K562 (cell line): ENCODE measurements around the gene VPS13D. TPM values are rescaled to one million over a fixed set of nuclear protein-coding genes. Genes with fewer than 3 reads are reported as not detected.

Experiments
- CLOCK ChIP-seq: fragments of 250-450 bp; sonication (Bioruptor Pico); IDR thresholded peaks from 2 replicates; pipeline ENCODE4 v1.4.0; 2020; ENCODE audit warnings: mild to moderate bottlenecking, moderate library complexity, borderline replicate concordance
- HDAC6 ChIP-seq: IDR thresholded peaks from 2 replicates; pipeline ENCODE4 v1.6.1; 2012; ENCODE audit warnings: low read depth, mild to moderate bottlenecking, control low read depth, inconsistent platforms, low read length, moderate library complexity
- IFI16 ChIP-seq: fragments of 250-450 bp; sonication (Bioruptor Pico); IDR thresholded peaks from 2 replicates; pipeline ENCODE4 v2.1.2; 2022; ENCODE audit warnings: mild to moderate bottlenecking, inconsistent platforms
- NR1H2 ChIP-seq: sonication (generic); formaldehyde crosslinking; IDR thresholded peaks from 2 replicates; pipeline ENCODE4 v1.4.0; 2020; ENCODE audit warnings: mild to moderate bottlenecking, missing genetic modification reagents
- PREB ChIP-seq: sonication (generic); formaldehyde crosslinking; IDR thresholded peaks from 2 replicates; pipeline ENCODE4 v1.8.1; 2023; ENCODE audit warnings: mild to moderate bottlenecking, missing genetic modification reagents
- RBM34 ChIP-seq: fragments of 200-400 bp; formaldehyde crosslinking; IDR thresholded peaks from 2 replicates; pipeline ENCODE4 v1.6.1; 2018; ENCODE audit warnings: low read length, borderline replicate concordance; ENCODE audit not compliant: insufficient read depth
- SMARCA4 ChIP-seq: fragments of 450-650 bp; IDR thresholded peaks from 2 replicates; pipeline ENCODE4 v1.6.1; 2016
- TARDBP ChIP-seq: fragments of 450-650 bp; IDR thresholded peaks from 2 replicates; pipeline ENCODE4 v1.6.1; 2016
- ZC3H11A ChIP-seq: IDR thresholded peaks from 2 replicates; pipeline ENCODE4 v1.6.1; 2012; ENCODE audit warnings: low read depth, low read length, improper control_type of control experiment
- ZNF184 ChIP-seq: sonication (generic); formaldehyde crosslinking; IDR thresholded peaks from 2 replicates; pipeline ENCODE4 v1.5.0; 2020; ENCODE audit warnings: missing genetic modification reagents
- ZNF780A ChIP-seq: fragments of 250-450 bp; sonication (Bioruptor Pico); IDR thresholded peaks from 2 replicates; pipeline ENCODE4 v1.5.0; 2021; ENCODE audit warnings: mild to moderate bottlenecking
- polyA plus RNA-seq, 8 experiments: library from polyadenylated mRNA; depleted of rRNA in 4 of 8; stranded (reverse) in 5 of 8; unstranded in 3 of 8; fragments of >200 nt; fragmentation: Nextera tagmentation in 2 of 8; fragmentation: Illumina TruSeq in 1 of 8; extraction: Ambion mirVana in 2 of 8; extraction: Trizol in 1 of 8; gene quantifications; 2 replicates each; pipeline versions ENCODE4 v1.2.1 to v1.2.3, GENCODE V29; 2011 to 2014; ENCODE audit warnings: inconsistent platforms in 1 of 8, missing spikeins in 1 of 8
- total RNA-seq, 7 experiments: library from RNA; depleted of rRNA in 6 of 7; stranded (reverse); fragments of >200 nt in 6 of 7; fragmentation: Illumina TruSeq in 2 of 7; extraction: Trizol in 2 of 7; gene quantifications; 2 replicates each; pipeline versions ENCODE4 v1.2.1 to v1.2.3, GENCODE V29; 2011 to 2021; ENCODE audit warnings: low replicate concordance in 1 of 7
- TF ChIP-seq, protein P1 (sequence below): fragments of 250-450 bp; sonication (Bioruptor Pico); IDR thresholded peaks from 2 replicates; pipeline ENCODE4 v1.8.0; 2021; ENCODE audit warnings: borderline replicate concordance, mild to moderate bottlenecking, moderate library complexity; ENCODE audit not compliant: poor library complexity, severe bottlenecking
- TF ChIP-seq, protein P2 (sequence below): sonication (generic); formaldehyde crosslinking; IDR thresholded peaks from 2 replicates; pipeline ENCODE4 v1.8.1; 2023; ENCODE audit warnings: mild to moderate bottlenecking, missing genetic modification reagents
- TF ChIP-seq, protein P3 (sequence below): sonication (generic); formaldehyde crosslinking; IDR thresholded peaks from 2 replicates; pipeline ENCODE4 v1.8.1; 2022; ENCODE audit warnings: missing genetic modification reagents

The VPS13D gene
- total and polyA plus RNA-seq, 9 of the 15 experiments (the other 6 are each of a cell fraction or from before 2014, with no cell fraction given) = 6.1 to 51.5 (median 38.5) TPM

DNA sequence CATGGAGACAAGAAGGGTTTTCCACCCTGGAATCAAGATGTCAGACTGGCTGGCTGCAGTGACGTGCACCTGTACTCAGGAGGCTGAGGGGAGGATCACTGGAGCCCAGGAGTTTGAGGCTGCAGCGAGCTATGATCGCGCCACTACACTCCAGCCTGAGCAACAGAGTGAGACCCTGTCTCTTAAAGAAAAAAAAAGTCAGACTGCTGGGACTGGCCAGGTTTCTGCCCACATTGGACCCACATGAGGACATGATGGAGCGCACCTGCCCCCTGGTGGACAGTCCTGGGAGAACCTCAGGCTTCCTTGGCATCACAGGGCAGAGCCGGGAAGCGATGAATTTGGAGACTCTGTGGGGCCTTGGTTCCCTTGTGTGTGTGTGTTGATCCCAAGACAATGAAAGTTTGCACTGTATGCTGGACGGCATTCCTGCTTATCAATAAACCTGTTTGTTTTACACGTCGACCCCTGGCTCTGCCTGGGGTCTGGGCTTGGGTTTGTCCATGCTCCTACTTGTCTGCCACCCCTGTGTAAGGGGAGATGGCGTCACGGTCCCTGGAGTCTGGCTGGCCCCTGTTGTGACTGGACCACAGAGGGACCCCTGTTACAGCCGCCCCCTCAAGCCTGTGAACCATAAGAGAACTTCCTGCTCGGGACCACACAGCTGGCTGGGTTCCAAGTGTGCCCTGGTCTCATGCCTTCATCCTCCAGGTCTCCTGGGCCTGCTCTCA lies 20.9 kb upstream of the VPS13D start (continued):
- TF ChIP-seq, protein P1, sequence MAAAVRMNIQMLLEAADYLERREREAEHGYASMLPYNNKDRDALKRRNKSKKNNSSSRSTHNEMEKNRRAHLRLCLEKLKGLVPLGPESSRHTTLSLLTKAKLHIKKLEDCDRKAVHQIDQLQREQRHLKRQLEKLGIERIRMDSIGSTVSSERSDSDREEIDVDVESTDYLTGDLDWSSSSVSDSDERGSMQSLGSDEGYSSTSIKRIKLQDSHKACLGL (CRISPR knock-in tag) = no peak
- no peak for TF ChIP-seq IFI16
- TF ChIP-seq TARDBP = no peak
- no peak for TF ChIP-seq RBM34
- TF ChIP-seq SMARCA4 = no peak
- no peak for TF ChIP-seq PREB (CRISPR knock-in tag)
- no peak for TF ChIP-seq ZC3H11A
- TF ChIP-seq, protein P2, sequence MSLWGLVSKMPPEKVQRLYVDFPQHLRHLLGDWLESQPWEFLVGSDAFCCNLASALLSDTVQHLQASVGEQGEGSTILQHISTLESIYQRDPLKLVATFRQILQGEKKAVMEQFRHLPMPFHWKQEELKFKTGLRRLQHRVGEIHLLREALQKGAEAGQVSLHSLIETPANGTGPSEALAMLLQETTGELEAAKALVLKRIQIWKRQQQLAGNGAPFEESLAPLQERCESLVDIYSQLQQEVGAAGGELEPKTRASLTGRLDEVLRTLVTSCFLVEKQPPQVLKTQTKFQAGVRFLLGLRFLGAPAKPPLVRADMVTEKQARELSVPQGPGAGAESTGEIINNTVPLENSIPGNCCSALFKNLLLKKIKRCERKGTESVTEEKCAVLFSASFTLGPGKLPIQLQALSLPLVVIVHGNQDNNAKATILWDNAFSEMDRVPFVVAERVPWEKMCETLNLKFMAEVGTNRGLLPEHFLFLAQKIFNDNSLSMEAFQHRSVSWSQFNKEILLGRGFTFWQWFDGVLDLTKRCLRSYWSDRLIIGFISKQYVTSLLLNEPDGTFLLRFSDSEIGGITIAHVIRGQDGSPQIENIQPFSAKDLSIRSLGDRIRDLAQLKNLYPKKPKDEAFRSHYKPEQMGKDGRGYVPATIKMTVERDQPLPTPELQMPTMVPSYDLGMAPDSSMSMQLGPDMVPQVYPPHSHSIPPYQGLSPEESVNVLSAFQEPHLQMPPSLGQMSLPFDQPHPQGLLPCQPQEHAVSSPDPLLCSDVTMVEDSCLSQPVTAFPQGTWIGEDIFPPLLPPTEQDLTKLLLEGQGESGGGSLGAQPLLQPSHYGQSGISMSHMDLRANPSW = no peak
- TF ChIP-seq, protein P3, sequence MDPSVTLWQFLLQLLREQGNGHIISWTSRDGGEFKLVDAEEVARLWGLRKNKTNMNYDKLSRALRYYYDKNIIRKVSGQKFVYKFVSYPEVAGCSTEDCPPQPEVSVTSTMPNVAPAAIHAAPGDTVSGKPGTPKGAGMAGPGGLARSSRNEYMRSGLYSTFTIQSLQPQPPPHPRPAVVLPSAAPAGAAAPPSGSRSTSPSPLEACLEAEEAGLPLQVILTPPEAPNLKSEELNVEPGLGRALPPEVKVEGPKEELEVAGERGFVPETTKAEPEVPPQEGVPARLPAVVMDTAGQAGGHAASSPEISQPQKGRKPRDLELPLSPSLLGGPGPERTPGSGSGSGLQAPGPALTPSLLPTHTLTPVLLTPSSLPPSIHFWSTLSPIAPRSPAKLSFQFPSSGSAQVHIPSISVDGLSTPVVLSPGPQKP = no peak
- no peak for TF ChIP-seq ZNF780A
- no peak for TF ChIP-seq CLOCK (CRISPR knock-in tag)
- TF ChIP-seq NR1H2 (CRISPR knock-in tag) = no peak
- TF ChIP-seq HDAC6 = no peak
- no peak for TF ChIP-seq ZNF184 (CRISPR knock-in tag)
